ENCODE measurements around the gene DDAH1.

DNA sequence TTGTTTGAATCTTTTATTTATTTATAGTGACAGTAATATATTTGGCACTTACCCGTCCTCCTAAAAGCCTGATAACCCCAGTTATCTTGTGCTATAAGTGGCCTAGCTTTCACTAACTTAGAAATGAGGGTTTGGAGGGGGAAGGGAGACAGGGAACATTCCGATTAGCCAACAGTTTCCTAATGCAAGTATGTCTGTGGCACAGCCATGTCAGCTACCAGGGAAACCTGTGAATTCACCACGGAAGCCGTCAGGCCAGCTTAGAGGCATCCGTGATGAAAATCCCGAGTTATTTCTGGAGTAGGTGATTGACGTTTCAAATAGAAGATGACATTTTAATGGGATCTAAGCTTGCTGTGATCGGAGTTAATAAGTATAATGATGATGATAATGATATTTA, 149.2 kb downstream of the DDAH1 start:
- TF ChIP-seq, protein P1, sequence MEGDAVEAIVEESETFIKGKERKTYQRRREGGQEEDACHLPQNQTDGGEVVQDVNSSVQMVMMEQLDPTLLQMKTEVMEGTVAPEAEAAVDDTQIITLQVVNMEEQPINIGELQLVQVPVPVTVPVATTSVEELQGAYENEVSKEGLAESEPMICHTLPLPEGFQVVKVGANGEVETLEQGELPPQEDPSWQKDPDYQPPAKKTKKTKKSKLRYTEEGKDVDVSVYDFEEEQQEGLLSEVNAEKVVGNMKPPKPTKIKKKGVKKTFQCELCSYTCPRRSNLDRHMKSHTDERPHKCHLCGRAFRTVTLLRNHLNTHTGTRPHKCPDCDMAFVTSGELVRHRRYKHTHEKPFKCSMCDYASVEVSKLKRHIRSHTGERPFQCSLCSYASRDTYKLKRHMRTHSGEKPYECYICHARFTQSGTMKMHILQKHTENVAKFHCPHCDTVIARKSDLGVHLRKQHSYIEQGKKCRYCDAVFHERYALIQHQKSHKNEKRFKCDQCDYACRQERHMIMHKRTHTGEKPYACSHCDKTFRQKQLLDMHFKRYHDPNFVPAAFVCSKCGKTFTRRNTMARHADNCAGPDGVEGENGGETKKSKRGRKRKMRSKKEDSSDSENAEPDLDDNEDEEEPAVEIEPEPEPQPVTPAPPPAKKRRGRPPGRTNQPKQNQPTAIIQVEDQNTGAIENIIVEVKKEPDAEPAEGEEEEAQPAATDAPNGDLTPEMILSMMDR (IDR thresholded peaks at IDR 0.05; ENCODE audit: low read depth, low read length, poor library complexity, severe bottlenecking), result no peak
- TF ChIP-seq EZH2phosphoT487 (IDR thresholded peaks at IDR 0.05; ENCODE audit: borderline replicate concordance, low read length), result no peak
